NCI-H146 (cell line): ENCODE data around the gene GTPBP10.

Experiments used
- DNase-seq: peaks from one replicate; lab custom pipeline; 2025; lab: John Stamatoyannopoulos, UW

The GTPBP10 gene

DNA sequence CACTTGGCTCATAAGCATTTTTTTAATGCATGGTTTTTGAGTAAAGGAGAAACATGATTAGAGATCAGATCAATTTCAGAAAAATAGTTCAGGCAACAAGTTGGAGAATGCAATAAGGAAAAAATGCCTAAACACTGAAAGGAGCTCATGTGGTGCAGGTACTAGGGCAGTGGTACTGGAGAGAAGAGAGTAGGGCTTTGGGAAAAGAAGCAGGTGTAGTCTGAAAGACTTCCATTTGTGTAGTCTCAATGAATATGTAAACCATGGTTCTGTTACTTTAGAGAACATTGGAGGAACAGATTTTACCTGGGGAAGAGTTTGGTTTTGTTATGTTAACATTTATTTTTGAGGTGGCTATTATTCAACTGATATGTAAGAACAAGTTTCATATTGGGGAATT lies 5.5 kb downstream of the GTPBP10 start:
- no peak for DNase-seq

DNA sequence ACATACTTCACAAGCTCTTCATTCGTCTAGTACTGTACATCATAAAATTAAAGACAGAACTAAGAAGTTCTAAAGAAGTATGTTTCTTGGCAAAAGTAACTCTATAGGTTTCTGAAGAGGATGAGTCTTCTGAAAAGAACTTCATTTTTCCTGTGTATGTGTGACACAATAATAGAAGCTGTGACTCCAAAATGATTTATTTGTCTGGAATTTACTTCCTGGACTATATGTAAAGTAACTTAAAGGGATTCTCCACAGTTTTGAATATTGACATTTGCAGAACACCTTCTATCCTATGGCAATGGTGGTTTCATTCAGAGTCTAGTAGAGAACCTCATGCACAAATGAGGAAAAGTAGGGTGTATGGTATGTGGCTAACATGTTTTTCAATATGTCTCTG lies 36.9 kb downstream of the GTPBP10 start:
- DNase-seq, result no peak

DNA sequence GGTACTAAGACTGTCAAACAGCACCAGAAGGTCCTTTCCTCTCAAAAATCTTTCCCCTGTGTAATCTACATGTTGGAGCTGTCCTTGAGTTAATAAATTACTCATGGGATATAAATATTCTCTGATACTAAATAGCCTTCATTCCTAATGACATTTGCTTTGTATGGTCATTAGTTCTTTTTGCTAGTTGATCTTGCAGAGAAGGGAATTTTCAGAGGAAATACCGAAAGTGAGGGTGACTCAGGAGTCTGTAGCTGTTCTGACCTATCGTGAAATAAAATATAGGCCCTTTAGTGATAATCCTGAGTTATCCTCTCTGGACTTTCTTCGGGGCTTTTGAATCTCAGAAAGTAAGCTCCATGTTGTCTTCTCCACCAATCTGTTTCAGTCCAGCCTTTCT lies 37.3 kb downstream of the GTPBP10 start:
- no peak for DNase-seq

DNA sequence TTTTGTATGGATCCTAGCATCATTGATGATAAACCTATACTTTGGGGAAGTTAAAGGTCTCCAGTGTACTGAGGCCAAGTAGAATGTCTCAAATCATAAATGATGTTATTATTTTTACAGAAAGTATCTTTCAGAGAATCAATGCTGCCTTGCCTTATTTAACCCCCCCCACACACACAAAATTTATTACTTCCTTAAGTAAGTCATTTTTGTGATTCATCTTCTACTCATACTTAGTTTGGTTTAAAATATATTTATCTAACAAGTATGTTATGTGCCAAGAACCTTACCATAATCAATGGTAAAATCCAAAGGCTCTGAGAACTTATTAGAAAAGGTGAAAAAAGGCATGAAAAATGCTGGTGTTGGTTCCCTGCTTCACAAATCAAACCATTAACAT lies 37.9 kb downstream of the GTPBP10 start:
- no peak for DNase-seq

GRCh38 chr7:90387470-90388240 lies 41.1 kb downstream of the GTPBP10 start:
- DNase-seq, result no peak

- DNase-seq, result no peak
Measured at GRCh38 chr7:90390926-90391325, 44.4 kb downstream of the GTPBP10 start.

- no peak for DNase-seq
Measured at GRCh38 chr7:90391488-90391887, 45.0 kb downstream of the GTPBP10 start.

GRCh38 chr7:90396420-90396819 lies 49.9 kb downstream of the GTPBP10 start:
- no peak for DNase-seq

- DNase-seq, result peak; percentile 55
Measured at GRCh38 chr7:90401989-90402388, 55.5 kb downstream of the GTPBP10 start.

GRCh38 chr7:90402785-90403173 lies 56.3 kb downstream of the GTPBP10 start:
- no peak for DNase-seq

GRCh38 chr7:90403174-90404113 lies 56.9 kb downstream of the GTPBP10 start, which contains the start of gene CLDN12:
TSS of gene CLDN12 (plus strand) at chr7:90403461. CDS start at chr7:90412677, 9,216 bp downstream.
- peak; percentile 93 for DNase-seq

GRCh38 chr7:90404777-90405176 lies 58.3 kb downstream of the GTPBP10 start:
- DNase-seq, result no peak

DNA sequence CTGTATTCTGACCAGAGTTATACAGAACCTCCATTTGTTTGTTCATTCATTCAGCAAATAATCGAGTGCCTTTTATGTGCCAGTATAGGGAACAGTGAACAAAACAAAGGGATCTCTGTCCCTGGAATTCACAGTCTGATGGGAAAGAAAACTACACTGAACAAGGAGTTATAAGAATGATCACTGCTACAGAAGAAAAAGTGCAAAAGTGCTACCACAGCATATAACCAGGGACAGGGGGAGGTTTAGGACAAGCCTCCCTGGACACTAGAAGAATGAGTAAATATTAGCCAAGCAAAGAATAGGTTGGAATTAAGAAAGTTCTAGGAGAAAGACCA lies 60.9 kb downstream of the GTPBP10 start:
- DNase-seq, result no peak

GRCh38 chr7:90408142-90408541 lies 61.6 kb downstream of the GTPBP10 start:
- DNase-seq, result no peak

DNA sequence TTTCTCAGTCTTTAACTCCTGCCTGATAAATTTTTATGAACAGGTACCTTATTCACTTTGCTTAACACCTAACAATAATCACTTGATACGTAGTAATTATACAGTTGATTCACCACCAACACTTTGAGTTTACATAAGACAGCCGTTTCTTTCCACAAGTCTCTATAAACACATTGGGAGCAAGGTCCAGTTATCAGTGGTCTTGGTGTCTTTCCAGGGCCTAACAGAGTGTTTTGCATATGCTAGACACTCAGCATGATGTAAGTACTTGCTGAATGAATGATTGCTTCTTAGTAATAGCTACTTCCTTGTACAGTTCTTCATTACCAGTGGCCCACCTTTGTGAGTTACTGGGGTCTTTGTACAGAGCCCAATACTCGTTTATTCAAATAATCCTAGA lies 63.2 kb downstream of the GTPBP10 start:
- DNase-seq, result no peak

- DNase-seq, result peak; percentile 35
Measured at GRCh38 chr7:90411510-90411909, 65.0 kb downstream of the GTPBP10 start.

GRCh38 chr7:90412458-90413184 lies 66.1 kb downstream of the GTPBP10 start:
- DNase-seq, result peak; percentile 20

GRCh38 chr7:90413185-90413528 lies 66.6 kb downstream of the GTPBP10 start:
- no peak for DNase-seq

DNA sequence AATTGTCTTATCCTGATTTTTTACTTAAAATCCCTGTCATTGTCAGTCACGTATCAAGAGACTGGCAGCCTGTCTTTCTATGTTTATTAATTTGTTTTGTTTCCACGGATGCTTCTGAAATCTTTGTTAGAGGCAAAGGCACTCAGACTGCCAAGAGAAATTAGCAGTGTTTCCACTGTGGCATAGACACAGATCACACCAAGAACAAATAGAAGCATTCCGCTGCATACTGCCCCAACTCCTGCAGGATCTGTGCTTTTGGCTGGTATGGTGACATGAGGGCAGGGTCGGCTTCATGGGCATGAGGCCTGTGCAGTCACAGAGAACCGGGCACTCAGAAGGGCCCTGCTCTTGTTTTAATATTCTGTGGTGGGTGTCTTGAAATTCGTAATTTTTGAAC lies 75.1 kb downstream of the GTPBP10 start:
- no peak for DNase-seq

GRCh38 chr7:90424720-90425119 lies 78.2 kb downstream of the GTPBP10 start:
- DNase-seq, result no peak

- no peak for DNase-seq
Measured at GRCh38 chr7:90425376-90425775, 78.9 kb downstream of the GTPBP10 start.

DNA sequence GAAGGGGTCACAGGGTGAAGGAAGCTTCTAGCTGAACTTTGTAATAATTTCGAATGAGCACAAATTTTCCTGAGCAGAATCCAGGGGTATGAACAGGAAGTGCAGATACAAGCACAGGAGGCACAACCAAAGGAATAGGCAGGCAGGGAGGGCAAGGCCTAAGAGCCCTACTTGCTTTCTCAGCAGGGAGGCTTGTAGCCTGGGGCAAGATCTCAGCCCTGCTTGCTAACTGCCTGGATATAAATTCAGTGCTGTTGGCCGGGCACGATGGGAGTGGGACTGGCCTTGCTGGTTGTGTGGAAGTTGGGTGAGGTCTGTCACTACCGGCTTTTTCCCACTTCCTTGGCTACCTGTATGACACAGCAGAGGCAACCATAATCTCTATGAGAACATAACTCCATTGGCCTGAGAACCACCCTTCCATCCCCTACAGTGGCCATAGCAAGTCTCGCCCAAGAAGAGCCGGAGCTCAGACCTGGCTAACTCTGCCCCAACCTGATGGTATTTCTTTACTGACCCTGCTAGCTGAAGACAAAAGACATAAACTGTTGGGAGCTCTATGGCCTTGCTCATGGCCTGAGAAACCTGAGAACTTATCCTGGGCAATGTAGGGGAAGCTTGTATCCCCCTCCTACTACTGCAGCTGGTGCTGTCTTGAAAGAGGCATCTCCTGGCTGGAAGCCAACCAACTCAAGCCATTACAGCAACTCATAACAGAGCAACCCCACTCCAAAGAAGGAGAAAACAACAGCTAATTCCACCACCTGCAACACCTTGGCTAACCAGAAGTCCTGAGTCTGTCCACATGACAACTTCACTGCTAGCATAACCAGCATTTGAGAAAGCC lies 84.3 kb downstream of the GTPBP10 start:
- DNase-seq, result peak; percentile 10
